ENCODE data around the gene TAB3. TPM values are rescaled to one million over a fixed set of nuclear protein-coding genes. Genes with fewer than 3 reads are reported as not detected.

The TAB3 gene
- total RNA-seq, 3 donors from 2014 or later (not counting 1 experiment from before 2014, with no cell fraction given): 20.4 to 26.1 (median 21.3) TPM

GRCh38 chrX:30793075-30793766 is 95.8 kb downstream of the TAB3 start:
- no peak for ATAC-seq
- 92% methylated on average over 3 of the region's 3 CpGs for WGBS (ENCODE audit: insufficient coverage)
- no peaks in the 10 kb centered on the region for H3K27me3 Mint-ChIP-seq (ENCODE audit: low read depth in 2 of 2)
- TF ChIP-seq CTCF (IDR thresholded peaks at IDR 0.05): no peak
- intact Hi-C loops (cut with micrococcal nuclease): no loop called here
- H3K9me3 Mint-ChIP-seq: peaks cover 2 to 46% of the 10 kb centered on the region in 2 donors
- no peaks in the 10 kb centered on the region for H3K4me1 Mint-ChIP-seq
- Histone ChIP-seq H3K4me1 (ENCODE audit: control insufficient read depth, insufficient read depth, low read length) (no peaks in the 10 kb centered on the region), H3K27ac (ENCODE audit: low read length) (no peak overlapping the region), H3K4me3 (ENCODE audit: low read length) (no peak overlapping the region), H3K36me3 (ENCODE audit: control insufficient read depth, insufficient read depth, low read length) (no peaks in the 10 kb centered on the region), H3K27me3 (ENCODE audit: control insufficient read depth, insufficient read depth, low read length) (no peaks in the 10 kb centered on the region), H3K9me3 (ENCODE audit: control insufficient read depth, insufficient read depth, low read length) (no peaks in the 10 kb centered on the region)
- H3K27ac Mint-ChIP-seq: no peak overlapping the region
- H3K4me3 Mint-ChIP-seq: no peak overlapping the region
- DNase-seq: no peak
- no peaks in the 10 kb centered on the region for H3K36me3 Mint-ChIP-seq

- H3K4me3 ChIP-seq (ENCODE audit: low read length): no peak overlapping the region
- WGBS (ENCODE audit: insufficient coverage): 85% methylated on average over 8 of the region's 8 CpGs
- DNase-seq (no peak), ATAC-seq (no peak)
- Mint-ChIP-seq H3K4me3 (no peak overlapping the region), H3K36me3 (no peaks in the 10 kb centered on the region), H3K9me3 (peaks cover 2 to 46% of the 10 kb centered on the region in 2 donors), H3K4me1 (no peaks in the 10 kb centered on the region), H3K27ac (no peak overlapping the region), H3K27me3 (ENCODE audit: low read depth in 2 of 2) (no peaks in the 10 kb centered on the region)
- no peaks in the 10 kb centered on the region for H3K9me3 ChIP-seq (ENCODE audit: control insufficient read depth, insufficient read depth, low read length)
- no peaks in the 10 kb centered on the region for H3K27me3 ChIP-seq (ENCODE audit: control insufficient read depth, insufficient read depth, low read length)
- H3K4me1 ChIP-seq (ENCODE audit: control insufficient read depth, insufficient read depth, low read length): no peaks in the 10 kb centered on the region
- TF ChIP-seq CTCF (IDR thresholded peaks at IDR 0.05): no peak
- H3K36me3 ChIP-seq (ENCODE audit: control insufficient read depth, insufficient read depth, low read length): no peaks in the 10 kb centered on the region
- H3K27ac ChIP-seq (ENCODE audit: low read length): no peak overlapping the region
- intact Hi-C loops (cut with micrococcal nuclease): no loop called here
These were observed 97.5 kb downstream of the TAB3 start for GRCh38 chrX:30791296-30792278.

GRCh38 chrX:30787012-30787411 is 102.0 kb downstream of the TAB3 start:
- Mint-ChIP-seq H3K4me1 (no peaks in the 10 kb centered on the region), H3K27ac (no peak overlapping the region), H3K27me3 (ENCODE audit: low read depth in 2 of 2) (no peaks in the 10 kb centered on the region), H3K36me3 (no peaks in the 10 kb centered on the region), H3K9me3 (peaks cover 0 to 22% of the 10 kb centered on the region in 2 donors), H3K4me3 (no peak overlapping the region)
- DNase-seq (no peak), ATAC-seq (no peak)
- Histone ChIP-seq H3K9me3 (ENCODE audit: control insufficient read depth, insufficient read depth, low read length) (no peaks in the 10 kb centered on the region), H3K4me3 (ENCODE audit: low read length) (no peak overlapping the region), H3K27ac (ENCODE audit: low read length) (no peak overlapping the region), H3K4me1 (ENCODE audit: control insufficient read depth, insufficient read depth, low read length) (no peaks in the 10 kb centered on the region), H3K36me3 (ENCODE audit: control insufficient read depth, insufficient read depth, low read length) (no peaks in the 10 kb centered on the region), H3K27me3 (ENCODE audit: control insufficient read depth, insufficient read depth, low read length) (no peaks in the 10 kb centered on the region)
- intact Hi-C loops (cut with micrococcal nuclease): no loop called here
- TF ChIP-seq CTCF (IDR thresholded peaks at IDR 0.05): no peak
- 80% methylated on average over 9 of the region's 9 CpGs for WGBS (ENCODE audit: insufficient coverage)
